Esophagus muscularis mucosa (tissue), 4 donors: ENCODE data around the gene SUMO2.

Experiments used
- CTCF ChIP-seq, 3 experiments: fragments of 200-600 bp in 2 of 3; fragments of 450-650 bp in 1 of 3; sonication (generic) in 2 of 3; IDR thresholded peaks; one replicate each; pipeline ENCODE4 v1.5.1; 2017 to 2019; ENCODE audit warnings: antibody characterized with exemption in 3 of 3, mild to moderate bottlenecking in 2 of 3, moderate library complexity in 1 of 3
- EP300 ChIP-seq: sonication (generic); formaldehyde crosslinking; IDR thresholded peaks from one replicate; pipeline ENCODE4 v1.6.1; 2017; ENCODE audit warnings: antibody characterized with exemption
- POLR2A ChIP-seq: fragments of 450-650 bp; IDR thresholded peaks from one replicate; pipeline ENCODE4 v1.6.1; 2017; ENCODE audit warnings: antibody characterized with exemption, moderate library complexity, mild to moderate bottlenecking, low read depth
- POLR2AphosphoS5 ChIP-seq, 2 donors: sonication (generic); formaldehyde crosslinking; IDR thresholded peaks; one replicate each; pipeline ENCODE4 v1.6.1; 2017; ENCODE audit warnings: antibody characterized with exemption in 2 of 2

GRCh38 chr17:75174996-75175395, 7.8 kb downstream of the SUMO2 start:
- TF ChIP-seq POLR2AphosphoS5 (IDR thresholded peaks at IDR 0.05): no peak
- no peak for TF ChIP-seq CTCF (IDR thresholded peaks at IDR 0.05)
- TF ChIP-seq POLR2A: no peak
- TF ChIP-seq EP300: no peak
